GM18520 (cell line): ENCODE results near the gene TNFAIP8L1.

ENCODE experiments used
- ATAC-seq: cut with Tn5 transposase; IDR thresholded peaks from one replicate; pipeline ENCODE4 v1.9.1; 2021; ENCODE audit not compliant: unreplicated experiment

Gene TNFAIP8L1

GRCh38 chr19:4699826-4700692 lies 60.7 kb downstream of the TNFAIP8L1 start:
- no peak for ATAC-seq

GRCh38 chr19:4700693-4700970 lies 61.3 kb downstream of the TNFAIP8L1 start:
- no peak for ATAC-seq

GRCh38 chr19:4701557-4701956 lies 62.2 kb downstream of the TNFAIP8L1 start:
- ATAC-seq, result no peak

- ATAC-seq, result no peak
Observed at GRCh38 chr19:4702764-4703163, 63.4 kb downstream of the TNFAIP8L1 start.

GRCh38 chr19:4703671-4704316 lies 64.5 kb downstream of the TNFAIP8L1 start:
- no peak for ATAC-seq

GRCh38 chr19:4704317-4704673 lies 65.0 kb downstream of the TNFAIP8L1 start:
- ATAC-seq, result no peak
